ENCODE measurements around the gene SELPLG. TPM values are rescaled to one million over a fixed set of nuclear protein-coding genes. Genes with fewer than 3 reads are reported as not detected.

Gene SELPLG
- total RNA-seq, 1 donor from 2014 or later, result not detected

GRCh38 chr12:108605690-108606406 is 27.8 kb downstream of the SELPLG start:
- no peak overlapping the region for H3K9ac ChIP-seq
- H2AFZ ChIP-seq (replicated peaks), result no peak overlapping the region
- Mint-ChIP-seq H3K27me3 (ENCODE audit: insufficient read depth, low read depth) (peaks cover 27% of the 10 kb centered on the region), H3K4me1 (peaks cover 17% of the 10 kb centered on the region), H3K4me3 (peak overlapping the region; percentile 36), H3K27ac (peak overlapping the region; percentile 45), H3K36me3 (no peaks in the 10 kb centered on the region), H3K9me3 (no peaks in the 10 kb centered on the region)
- no peaks in the 10 kb centered on the region for H4K20me1 ChIP-seq (ENCODE audit: low read depth)
- H3K27ac ChIP-seq, result no peak overlapping the region
- no peak for DNase-seq (ENCODE audit: low spot score)
- no peaks in the 10 kb centered on the region for H3K36me3 ChIP-seq
- H3F3A ChIP-seq (ENCODE audit: low read depth), result peaks cover 20% of the 10 kb centered on the region
- H3K4me1 ChIP-seq, result no peaks in the 10 kb centered on the region
- no peak overlapping the region for H3K4me3 ChIP-seq
- H3K4me2 ChIP-seq, result no peak overlapping the region
- TF ChIP-seq EZH2 (IDR thresholded peaks at IDR 0.05) (no peak), CTCF (IDR thresholded peaks at IDR 0.05) (no peak), EZH2phosphoT487 (IDR thresholded peaks at IDR 0.05) (no peak)
- H3K9me3 ChIP-seq (ENCODE audit: low read depth), result no peaks in the 10 kb centered on the region
- no peaks in the 10 kb centered on the region for H3K27me3 ChIP-seq
- H3K79me2 ChIP-seq (ENCODE audit: low read depth), result no peaks in the 10 kb centered on the region

GRCh38 chr12:108605000-108605689 is 28.5 kb downstream of the SELPLG start:
- Mint-ChIP-seq H3K27ac (peak overlapping the region; percentile 45), H3K4me1 (peaks cover 17% of the 10 kb centered on the region), H3K27me3 (ENCODE audit: insufficient read depth, low read depth) (peaks cover 24% of the 10 kb centered on the region), H3K36me3 (no peaks in the 10 kb centered on the region), H3K4me3 (peak overlapping the region; percentile 36), H3K9me3 (no peaks in the 10 kb centered on the region)
- Histone ChIP-seq H3K9me3 (ENCODE audit: low read depth) (no peaks in the 10 kb centered on the region), H4K20me1 (ENCODE audit: low read depth) (no peaks in the 10 kb centered on the region), H3K4me1 (no peaks in the 10 kb centered on the region), H3K4me3 (no peak overlapping the region), H3K9ac (no peak overlapping the region), H2AFZ (replicated peaks) (no peak overlapping the region), H3K36me3 (no peaks in the 10 kb centered on the region), H3K27ac (no peak overlapping the region), H3K4me2 (no peak overlapping the region), H3K79me2 (ENCODE audit: low read depth) (no peaks in the 10 kb centered on the region), H3K27me3 (no peaks in the 10 kb centered on the region), H3F3A (ENCODE audit: low read depth) (peaks cover 20% of the 10 kb centered on the region)
- no peak for DNase-seq (ENCODE audit: low spot score)
- no peak for TF ChIP-seq EZH2 (IDR thresholded peaks at IDR 0.05)
- TF ChIP-seq EZH2phosphoT487 (IDR thresholded peaks at IDR 0.05), result no peak
- TF ChIP-seq CTCF (IDR thresholded peaks at IDR 0.05), result no peak

GRCh38 chr12:108604208-108604941 is 29.3 kb downstream of the SELPLG start:
- Mint-ChIP-seq H3K27ac (peak overlapping the region; percentile 20), H3K4me3 (no peak overlapping the region), H3K27me3 (ENCODE audit: insufficient read depth, low read depth) (peaks cover 25% of the 10 kb centered on the region), H3K4me1 (peaks cover 17% of the 10 kb centered on the region), H3K9me3 (no peaks in the 10 kb centered on the region), H3K36me3 (no peaks in the 10 kb centered on the region)
- no peak overlapping the region for H3K4me3 ChIP-seq
- H3K79me2 ChIP-seq (ENCODE audit: low read depth), result no peaks in the 10 kb centered on the region
- no peak for TF ChIP-seq CTCF (IDR thresholded peaks at IDR 0.05)
- TF ChIP-seq EZH2phosphoT487 (IDR thresholded peaks at IDR 0.05), result no peak
- TF ChIP-seq EZH2 (IDR thresholded peaks at IDR 0.05), result no peak
- H2AFZ ChIP-seq (replicated peaks), result peak overlapping the region; percentile 27
- no peaks in the 10 kb centered on the region for H3K9me3 ChIP-seq (ENCODE audit: low read depth)
- peak overlapping the region; percentile 0 for H3K4me2 ChIP-seq
- H3K36me3 ChIP-seq, result no peaks in the 10 kb centered on the region
- H4K20me1 ChIP-seq (ENCODE audit: low read depth), result no peaks in the 10 kb centered on the region
- H3K4me1 ChIP-seq, result no peaks in the 10 kb centered on the region
- H3F3A ChIP-seq (ENCODE audit: low read depth), result peaks cover 21% of the 10 kb centered on the region
- peak overlapping the region; percentile 38 for H3K27ac ChIP-seq
- H3K9ac ChIP-seq, result no peak overlapping the region
- DNase-seq (ENCODE audit: low spot score), result peak; percentile 22
- H3K27me3 ChIP-seq, result no peaks in the 10 kb centered on the region

Data from neural progenitor cell (in vitro differentiated cells).